Spleen (tissue), 11 donors: Measurements from ENCODE around the gene ZGRF1. TPM values are rescaled to one million over a fixed set of nuclear protein-coding genes. Genes with fewer than 3 reads are reported as not detected.
"Not testable (repeated sequence)": the region's sequence is repeated elsewhere in the genome, so short reads cannot be mapped to it uniquely, and the experiment has no call there.

ENCODE experiments used
- DNase-seq: peaks from one replicate; pipeline ENCODE4 v3.0.0-alpha.2; 2020
- H3K27ac ChIP-seq, 8 donors: fragments of 200-600 bp; sonication (generic) in 7 of 8; 1 replicate in 4 of 8; 2 replicates in 4 of 8; pipeline versions ENCODE4 v1.5.0 to v1.8.0; 2016 to 2021; ENCODE audit warnings: inconsistent platforms in 4 of 8, mild to moderate bottlenecking in 4 of 8, moderate library complexity in 1 of 8
- H3K27me3 ChIP-seq, 7 donors: fragments of 200-600 bp; sonication (generic) in 6 of 7; replicated peaks in 1 of 7; 1 replicate in 4 of 7; 2 replicates in 3 of 7; pipeline versions ENCODE4 v1.5.0 to v1.8.0; 2016 to 2021; ENCODE audit warnings: inconsistent platforms in 3 of 7, mild to moderate bottlenecking in 1 of 7
- H3K36me3 ChIP-seq, 6 donors: fragments of 200-600 bp; sonication (generic) in 5 of 6; 1 replicate in 4 of 6; 2 replicates in 2 of 6; pipeline versions ENCODE4 v1.5.0 to v1.8.0; 2016 to 2021; ENCODE audit warnings: inconsistent platforms in 2 of 6
- H3K4me1 ChIP-seq, 6 donors: fragments of 200-600 bp; sonication (generic) in 5 of 6; 1 replicate in 3 of 6; 2 replicates in 3 of 6; pipeline versions ENCODE4 v1.5.0 to v1.8.0; 2016 to 2021; ENCODE audit warnings: inconsistent platforms in 3 of 6
- H3K4me3 ChIP-seq, 8 donors: fragments of 200-600 bp; sonication (generic) in 7 of 8; 1 replicate in 4 of 8; 2 replicates in 4 of 8; pipeline versions ENCODE4 v1.5.0 to v1.8.0; 2016 to 2021; ENCODE audit warnings: inconsistent platforms in 4 of 8, mild to moderate bottlenecking in 4 of 8, moderate library complexity in 2 of 8
- H3K9me3 ChIP-seq, 8 donors: fragments of 200-600 bp; sonication (generic) in 7 of 8; 1 replicate in 4 of 8; 2 replicates in 4 of 8; pipeline versions ENCODE4 v1.5.0 to v1.8.0; 2016 to 2021; ENCODE audit warnings: inconsistent platforms in 4 of 8
- POLR2A ChIP-seq, 3 donors: fragments of 450-650 bp; IDR thresholded peaks; one replicate each; pipeline ENCODE4 v1.5.1; 2017; ENCODE audit warnings: antibody characterized with exemption in 3 of 3, mild to moderate bottlenecking in 1 of 3
- POLR2AphosphoS5 ChIP-seq, 3 donors: sonication (generic); formaldehyde crosslinking; IDR thresholded peaks; one replicate each; pipeline ENCODE4 v1.5.1; 2017; ENCODE audit warnings: antibody characterized with exemption in 3 of 3
- WGBS, 5 donors: extraction: QIAGEN DNeasy Blood & Tissue Kit in 3 of 5; methylation state at CpG; one replicate each; pipeline versions ENCODE4 v1.1.5 to v1.1.7; 2013 to 2018; 5-methylcytosine and 5-hydroxymethylcytosine counted together
- intact Hi-C: fragments of 100-400 bp; cut with DNase I; formaldehyde crosslinking; loops from one replicate; pipeline ENCODE4 v1.15.0; 2023; ENCODE audit warnings: low total_unique reads
- polyA plus RNA-seq, 3 donors: library from polyadenylated mRNA; stranded (reverse); fragments of 200-250 nt; gene quantifications; one replicate each; pipeline ENCODE4 v1.2.1, GENCODE V29; 2013
- total RNA-seq, 7 donors: library from RNA; depleted of rRNA in 3 of 7; stranded (reverse); fragments of >200 nt in 3 of 7; fragmentation: NEBNext Ultra II Directional in 4 of 7; extraction: Animal tissue kit (Norgen Biotek cat#: 25700) in 4 of 7; gene quantifications; one replicate each; pipeline versions ENCODE4 v1.1.0 to v1.2.1, GENCODE V29; 2016 to 2021
- TF ChIP-seq, protein P1 (sequence below), 11 experiments: fragments of 200-600 bp in 7 of 11; fragments of 450-650 bp in 4 of 11; sonication (generic) in 4 of 11; IDR thresholded peaks in 8 of 11; conservative IDR thresholded peaks in 3 of 11; 1 replicate in 7 of 11; 2 replicates in 4 of 11; pipeline versions ENCODE4 v1.4.0 to v1.8.0; 2016 to 2021; ENCODE audit warnings: antibody characterized with exemption in 11 of 11, inconsistent platforms in 4 of 11, mild to moderate bottlenecking in 1 of 11
- donor health status: healthy with polysubstance abuse.
- donor health status: DM: no; HTN: no; CAD: no; lungs with moderate emphysema.
- donor health status: DM: no; HTN: no; CAD: no.
- donor health status: Bipolar disorder and iron deficiency.
- donor health status: healthy.
- donor health status: DM: no; HTN: no; CAD: no.
- donor health status: DM: yes; HTN: yes; CAD: no.

The ZGRF1 gene
- total and polyA plus RNA-seq, 10 donors = 4.4 to 20.8 (median 10.7) TPM

DNA sequence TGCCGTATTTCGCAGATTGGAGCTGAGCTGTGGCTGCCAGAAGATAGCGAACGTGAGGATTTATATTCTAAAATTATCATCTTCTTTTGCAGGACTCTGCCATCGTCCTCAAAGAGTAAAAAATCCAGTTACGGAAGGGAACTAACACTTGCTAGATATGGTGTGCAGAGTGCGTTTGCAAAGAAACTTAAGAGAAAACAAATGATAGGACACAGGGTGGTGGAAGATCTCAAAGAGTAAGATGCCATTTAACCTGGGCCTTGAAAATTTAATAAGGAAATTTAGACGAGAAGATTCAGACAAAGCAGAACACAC lies 800 bp upstream of the ZGRF1 start:
- 0 to 1% (median 1%) methylated on average over 8 of the region's 8 CpGs for WGBS, 5 donors
- peaks cover 20 to 81% (median 49%) of the 10 kb centered on the region in 6 donors for H3K4me1 ChIP-seq
- no peak for DNase-seq
- H3K9me3 ChIP-seq = no peaks in the 10 kb centered on the region
- no peaks in the 10 kb centered on the region for H3K27me3 ChIP-seq
- H3K27ac ChIP-seq = peak overlapping the region; percentile 88 to 99 (median 96)
- peaks cover 0 to 35% (median 0%) of the 10 kb centered on the region in 6 donors for H3K36me3 ChIP-seq
- H3K4me3 ChIP-seq = peak overlapping the region; percentile 58 to 77 (median 66)
- TF ChIP-seq, protein P1, sequence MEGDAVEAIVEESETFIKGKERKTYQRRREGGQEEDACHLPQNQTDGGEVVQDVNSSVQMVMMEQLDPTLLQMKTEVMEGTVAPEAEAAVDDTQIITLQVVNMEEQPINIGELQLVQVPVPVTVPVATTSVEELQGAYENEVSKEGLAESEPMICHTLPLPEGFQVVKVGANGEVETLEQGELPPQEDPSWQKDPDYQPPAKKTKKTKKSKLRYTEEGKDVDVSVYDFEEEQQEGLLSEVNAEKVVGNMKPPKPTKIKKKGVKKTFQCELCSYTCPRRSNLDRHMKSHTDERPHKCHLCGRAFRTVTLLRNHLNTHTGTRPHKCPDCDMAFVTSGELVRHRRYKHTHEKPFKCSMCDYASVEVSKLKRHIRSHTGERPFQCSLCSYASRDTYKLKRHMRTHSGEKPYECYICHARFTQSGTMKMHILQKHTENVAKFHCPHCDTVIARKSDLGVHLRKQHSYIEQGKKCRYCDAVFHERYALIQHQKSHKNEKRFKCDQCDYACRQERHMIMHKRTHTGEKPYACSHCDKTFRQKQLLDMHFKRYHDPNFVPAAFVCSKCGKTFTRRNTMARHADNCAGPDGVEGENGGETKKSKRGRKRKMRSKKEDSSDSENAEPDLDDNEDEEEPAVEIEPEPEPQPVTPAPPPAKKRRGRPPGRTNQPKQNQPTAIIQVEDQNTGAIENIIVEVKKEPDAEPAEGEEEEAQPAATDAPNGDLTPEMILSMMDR (IDR thresholded peaks at IDR 0.05 in 8 of 11, conservative IDR thresholded peaks at IDR 0.05 in 3 of 11) = no peak
- TF ChIP-seq POLR2A (IDR thresholded peaks at IDR 0.05) (no peak), POLR2AphosphoS5 (IDR thresholded peaks at IDR 0.05) (no peak)
- intact Hi-C loops = no loop called here

DNA sequence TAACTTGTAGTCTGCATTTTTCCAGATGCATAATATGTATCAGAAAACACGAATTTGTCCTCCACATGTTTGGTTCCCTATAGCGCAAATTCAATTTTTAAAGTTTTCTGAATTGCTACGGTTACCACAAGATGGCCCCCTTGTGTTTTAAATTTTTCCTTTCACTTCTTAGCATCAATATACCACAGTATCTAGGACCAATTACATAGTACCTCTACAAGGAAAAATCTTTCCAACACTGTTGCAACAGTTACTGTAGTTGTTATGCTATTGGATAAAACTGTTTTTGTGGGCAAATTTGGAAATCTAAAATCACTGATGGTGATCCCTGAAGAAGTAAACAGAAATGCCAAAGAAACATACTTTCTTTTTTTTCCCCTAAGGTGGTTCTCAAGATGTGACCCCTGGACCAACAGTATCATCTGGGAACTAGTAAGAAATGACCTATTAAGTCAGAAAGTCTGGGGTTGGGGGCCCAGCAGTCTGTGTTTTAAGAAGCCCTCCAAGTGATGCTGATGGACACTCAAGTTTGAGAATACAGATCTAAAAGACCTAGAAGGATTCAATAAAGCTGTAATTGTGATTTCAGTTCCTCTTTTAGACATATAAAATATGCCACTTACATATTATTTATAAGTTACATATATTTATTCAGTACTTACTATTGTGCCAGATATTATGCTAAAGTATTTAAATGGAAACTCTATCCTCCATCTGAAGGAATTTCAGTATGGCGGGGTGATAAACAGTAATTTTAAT lies 3.1 kb downstream of the ZGRF1 start:
- no peaks in the 10 kb centered on the region for H3K9me3 ChIP-seq
- TF ChIP-seq, protein P1 (IDR thresholded peaks at IDR 0.05 in 8 of 11, conservative IDR thresholded peaks at IDR 0.05 in 3 of 11) = peak in 8 of 11 experiments; percentile 13 to 48 (median 43)
- TF ChIP-seq POLR2A (IDR thresholded peaks at IDR 0.05) = no peak
- peaks cover 0 to 37% (median 14%) of the 10 kb centered on the region in 6 donors for H3K36me3 ChIP-seq
- no peak for DNase-seq
- H3K27me3 ChIP-seq = no peaks in the 10 kb centered on the region
- H3K4me3 ChIP-seq = no peak overlapping the region
- peaks cover 16 to 42% (median 26%) of the 10 kb centered on the region in 6 donors for H3K4me1 ChIP-seq
- intact Hi-C loops = loop anchor here (5.0 kb wide), 1 partner anchor 129 kb away; no protein-coding TSS in a partner anchor
- WGBS, 5 donors = 26 to 35% (median 32%) methylated on average over 4 of the region's 4 CpGs
- H3K27ac ChIP-seq = no peak overlapping the region

DNA sequence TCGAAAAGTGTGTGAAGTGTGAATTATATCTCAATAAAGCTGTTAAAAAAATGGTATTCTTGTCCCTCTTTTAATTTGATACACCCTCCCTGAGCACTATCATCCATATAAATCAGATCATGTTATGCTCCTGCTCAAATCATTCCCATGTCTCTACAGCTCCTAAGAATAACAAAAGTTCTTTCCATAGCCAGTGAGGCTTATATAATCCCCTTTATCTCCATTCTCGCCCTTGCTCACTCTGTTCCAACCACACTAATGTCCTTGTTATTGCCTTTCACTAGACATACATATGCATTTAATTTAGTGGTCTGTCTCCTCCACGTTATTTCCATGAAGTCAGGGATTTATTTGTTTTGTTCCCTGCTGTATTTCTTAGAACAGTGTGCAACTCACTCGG lies 10.5 kb downstream of the ZGRF1 start:
- H3K27ac ChIP-seq = no peak overlapping the region
- no peaks in the 10 kb centered on the region for H3K9me3 ChIP-seq
- intact Hi-C loops = no loop called here
- H3K36me3 ChIP-seq = peaks cover 0 to 70% (median 13%) of the 10 kb centered on the region in 6 donors
- H3K27me3 ChIP-seq = no peaks in the 10 kb centered on the region
- TF ChIP-seq, protein P1 (IDR thresholded peaks at IDR 0.05 in 8 of 11, conservative IDR thresholded peaks at IDR 0.05 in 3 of 11) = no peak
- TF ChIP-seq POLR2A (IDR thresholded peaks at IDR 0.05) (no peak), POLR2AphosphoS5 (IDR thresholded peaks at IDR 0.05) (no peak)
- no peaks in the 10 kb centered on the region for H3K4me1 ChIP-seq
- DNase-seq = no peak
- no peak overlapping the region for H3K4me3 ChIP-seq
- WGBS, 5 donors = 93 to 98% (median 95%) methylated on average over 4 of the region's 4 CpGs

DNA sequence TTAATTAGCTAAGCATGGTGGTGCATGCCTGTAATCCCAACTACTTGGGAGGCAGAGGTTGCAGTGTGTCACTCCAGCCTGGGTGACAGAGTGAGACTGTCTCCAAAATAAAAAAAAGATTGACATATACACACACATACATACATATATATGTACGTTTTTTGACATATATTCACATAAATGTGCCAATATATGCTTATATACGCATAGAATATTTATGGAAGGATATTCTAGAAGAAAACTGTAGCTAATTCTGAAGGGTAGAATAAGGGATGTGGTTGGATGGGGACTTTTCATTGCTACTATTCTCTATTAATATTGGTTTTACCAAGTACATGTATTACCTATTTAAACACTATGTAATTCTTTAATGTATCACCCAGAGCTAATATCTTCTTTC lies 19.7 kb downstream of the ZGRF1 start:
- no peaks in the 10 kb centered on the region for H3K9me3 ChIP-seq
- no peaks in the 10 kb centered on the region for H3K27me3 ChIP-seq
- TF ChIP-seq POLR2A (IDR thresholded peaks at IDR 0.05) (no peak), POLR2AphosphoS5 (IDR thresholded peaks at IDR 0.05) (no peak)
- TF ChIP-seq, protein P1 (IDR thresholded peaks at IDR 0.05 in 8 of 11, conservative IDR thresholded peaks at IDR 0.05 in 3 of 11) = no peak
- DNase-seq = no peak
- peaks cover 0 to 40% (median 2%) of the 10 kb centered on the region in 6 donors for H3K36me3 ChIP-seq
- no peak overlapping the region for H3K27ac ChIP-seq
- intact Hi-C loops = no loop called here
- WGBS, 5 donors = 93 to 97% (median 95%) methylated on average over 2 of the region's 2 CpGs
- H3K4me3 ChIP-seq = no peak overlapping the region
- no peaks in the 10 kb centered on the region for H3K4me1 ChIP-seq

DNA sequence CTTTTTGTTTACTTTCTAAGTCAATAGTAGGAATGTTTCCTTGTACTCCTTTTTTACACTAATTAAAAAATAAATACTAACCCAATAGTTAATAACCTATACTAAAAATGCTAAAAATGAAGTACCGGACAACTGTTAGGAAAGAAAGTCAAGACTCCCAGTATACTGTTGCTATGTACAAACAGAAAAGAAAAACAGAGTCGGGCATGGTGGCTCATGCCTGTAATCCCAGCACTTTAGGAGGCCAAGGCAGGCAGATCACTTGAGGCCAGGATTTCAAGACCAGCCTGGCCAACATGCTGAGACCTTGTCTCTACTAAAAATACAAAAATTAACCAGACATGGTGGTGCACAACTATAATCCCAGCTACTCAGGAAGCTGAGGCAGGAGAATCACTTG lies 23.9 kb downstream of the ZGRF1 start:
- DNase-seq, H3K27me3 ChIP-seq, H3K9me3 ChIP-seq, H3K4me3 ChIP-seq, H3K4me1 ChIP-seq, H3K27ac ChIP-seq, intact Hi-C loops: not testable (repeated sequence)
- WGBS, 5 donors = 94 to 99% (median 95%) methylated on average over 2 of the region's 2 CpGs
- H3K36me3 ChIP-seq = peaks cover 0 to 51% (median 11%) of the 10 kb centered on the region in 6 donors
